NCI-H146 treated with DMSO at 0.1 percent for 48 hours (cell line): ENCODE results near the gene SERPINA10.
"Not testable (repeated sequence)": the region's sequence is repeated elsewhere in the genome, so short reads cannot be mapped to it uniquely, and the experiment has no call there.

Experiments
- DNase-seq: peaks from one replicate; lab custom pipeline; 2025; ENCODE audit not compliant: unreplicated experiment; lab: John Stamatoyannopoulos, UW

Gene SERPINA10

GRCh38 chr14:94284221-94284620 is 8.8 kb downstream of the SERPINA10 start:
- DNase-seq: no peak

- DNase-seq: no peak
These were observed 9.9 kb downstream of the SERPINA10 start for GRCh38 chr14:94282991-94283723.

- DNase-seq: no peak
These were observed 14.3 kb downstream of the SERPINA10 start for GRCh38 chr14:94278731-94279130.

- DNase-seq: not testable (repeated sequence)
These were observed 16.0 kb downstream of the SERPINA10 start for GRCh38 chr14:94276898-94277561.

GRCh38 chr14:94269156-94269555 is 23.9 kb downstream of the SERPINA10 start:
- no peak for DNase-seq

- DNase-seq: not testable (repeated sequence)
These were observed 24.5 kb downstream of the SERPINA10 start for GRCh38 chr14:94268582-94268981.

- DNase-seq: no peak
These were observed 25.7 kb downstream of the SERPINA10 start for GRCh38 chr14:94267352-94267751.

GRCh38 chr14:94264195-94264594 is 28.9 kb downstream of the SERPINA10 start:
- not testable (repeated sequence) for DNase-seq

- DNase-seq: no peak
These were observed 48.9 kb downstream of the SERPINA10 start for GRCh38 chr14:94244182-94244581.

GRCh38 chr14:94239406-94239805 is 53.7 kb downstream of the SERPINA10 start:
- no peak for DNase-seq

- DNase-seq: no peak
These were observed 55.1 kb downstream of the SERPINA10 start for GRCh38 chr14:94237983-94238382.

GRCh38 chr14:94237046-94237445 is 56.0 kb downstream of the SERPINA10 start:
- DNase-seq: no peak
